GM21529 (cell line): ENCODE results near the gene MZT2B.
"Not testable (repeated sequence)": the region's sequence is repeated elsewhere in the genome, so short reads cannot be mapped to it uniquely, and the experiment has no call there.

Experiments
- ATAC-seq: cut with Tn5 transposase; IDR thresholded peaks from one replicate; pipeline ENCODE4 v1.9.1; 2021; ENCODE audit not compliant: unreplicated experiment

MZT2B gene

GRCh38 chr2:130202518-130202917 is 20.5 kb downstream of the MZT2B start:
- ATAC-seq = not testable (repeated sequence)

GRCh38 chr2:130203150-130203549 is 21.1 kb downstream of the MZT2B start:
- not testable (repeated sequence) for ATAC-seq

- ATAC-seq = not testable (repeated sequence)
Measured at GRCh38 chr2:130207051-130207450, 25.0 kb downstream of the MZT2B start.

GRCh38 chr2:130219147-130219546 is 37.1 kb downstream of the MZT2B start:
- not testable (repeated sequence) for ATAC-seq

GRCh38 chr2:130220505-130220904 is 38.4 kb downstream of the MZT2B start:
- not testable (repeated sequence) for ATAC-seq

GRCh38 chr2:130222523-130222922 is 40.5 kb downstream of the MZT2B start:
- peak; percentile 99 for ATAC-seq

GRCh38 chr2:130228005-130228404 is 45.9 kb downstream of the MZT2B start:
- not testable (repeated sequence) for ATAC-seq

- ATAC-seq = not testable (repeated sequence)
Measured at GRCh38 chr2:130228467-130229160, 46.6 kb downstream of the MZT2B start.

GRCh38 chr2:130229161-130229510 is 47.1 kb downstream of the MZT2B start:
- not testable (repeated sequence) for ATAC-seq

- ATAC-seq = not testable (repeated sequence)
Measured at GRCh38 chr2:130230376-130230775, 48.3 kb downstream of the MZT2B start.

GRCh38 chr2:130230907-130231306 is 48.8 kb downstream of the MZT2B start:
- ATAC-seq = not testable (repeated sequence)

- ATAC-seq = no peak
Measured at GRCh38 chr2:130231656-130232055, 49.6 kb downstream of the MZT2B start.

GRCh38 chr2:130233066-130233465 is 51.0 kb downstream of the MZT2B start:
- not testable (repeated sequence) for ATAC-seq

- not testable (repeated sequence) for ATAC-seq
Measured at GRCh38 chr2:130239581-130239980, 57.5 kb downstream of the MZT2B start.
